ENCODE results near the gene MPZL1.

- TF ChIP-seq, protein P1, sequence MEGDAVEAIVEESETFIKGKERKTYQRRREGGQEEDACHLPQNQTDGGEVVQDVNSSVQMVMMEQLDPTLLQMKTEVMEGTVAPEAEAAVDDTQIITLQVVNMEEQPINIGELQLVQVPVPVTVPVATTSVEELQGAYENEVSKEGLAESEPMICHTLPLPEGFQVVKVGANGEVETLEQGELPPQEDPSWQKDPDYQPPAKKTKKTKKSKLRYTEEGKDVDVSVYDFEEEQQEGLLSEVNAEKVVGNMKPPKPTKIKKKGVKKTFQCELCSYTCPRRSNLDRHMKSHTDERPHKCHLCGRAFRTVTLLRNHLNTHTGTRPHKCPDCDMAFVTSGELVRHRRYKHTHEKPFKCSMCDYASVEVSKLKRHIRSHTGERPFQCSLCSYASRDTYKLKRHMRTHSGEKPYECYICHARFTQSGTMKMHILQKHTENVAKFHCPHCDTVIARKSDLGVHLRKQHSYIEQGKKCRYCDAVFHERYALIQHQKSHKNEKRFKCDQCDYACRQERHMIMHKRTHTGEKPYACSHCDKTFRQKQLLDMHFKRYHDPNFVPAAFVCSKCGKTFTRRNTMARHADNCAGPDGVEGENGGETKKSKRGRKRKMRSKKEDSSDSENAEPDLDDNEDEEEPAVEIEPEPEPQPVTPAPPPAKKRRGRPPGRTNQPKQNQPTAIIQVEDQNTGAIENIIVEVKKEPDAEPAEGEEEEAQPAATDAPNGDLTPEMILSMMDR (IDR thresholded peaks at IDR 0.05 in 4 of 5, conservative IDR thresholded peaks at IDR 0.05 in 1 of 5), result no peak
- TF ChIP-seq POLR2A (IDR thresholded peaks at IDR 0.05), result no peak
Observed at GRCh38 chr1:167739752-167740151, 18.0 kb downstream of the MPZL1 start.

Data from gastrocnemius medialis (tissue), 4 donors.